ENCODE results near the gene UBE2L5. TPM values are rescaled to one million over a fixed set of nuclear protein-coding genes. Genes with fewer than 3 reads are reported as not detected.

Gene UBE2L5
- total RNA-seq, 4 donors from 2014 or later, result 0.66 to 0.75 TPM; not detected in 2

DNA sequence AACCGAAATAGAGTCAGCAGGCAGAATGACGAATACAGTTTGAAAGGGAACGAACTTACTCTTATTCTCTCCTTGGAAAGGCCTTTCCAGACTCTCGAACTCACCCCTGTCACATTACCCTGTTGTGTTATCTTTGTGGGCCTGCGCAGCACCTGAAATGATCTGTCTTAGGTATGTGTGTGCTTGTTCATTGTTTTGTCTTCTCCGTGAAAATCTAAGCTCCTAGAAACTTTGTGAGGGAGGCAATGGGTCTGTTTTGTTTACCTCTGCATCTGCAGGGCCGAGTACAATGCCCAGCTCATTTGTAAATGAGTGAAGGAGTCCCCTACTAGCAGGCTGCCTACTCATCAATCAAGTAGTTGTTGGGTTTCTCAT, 23.8 kb downstream of the UBE2L5 start:
- TF ChIP-seq, protein P1, sequence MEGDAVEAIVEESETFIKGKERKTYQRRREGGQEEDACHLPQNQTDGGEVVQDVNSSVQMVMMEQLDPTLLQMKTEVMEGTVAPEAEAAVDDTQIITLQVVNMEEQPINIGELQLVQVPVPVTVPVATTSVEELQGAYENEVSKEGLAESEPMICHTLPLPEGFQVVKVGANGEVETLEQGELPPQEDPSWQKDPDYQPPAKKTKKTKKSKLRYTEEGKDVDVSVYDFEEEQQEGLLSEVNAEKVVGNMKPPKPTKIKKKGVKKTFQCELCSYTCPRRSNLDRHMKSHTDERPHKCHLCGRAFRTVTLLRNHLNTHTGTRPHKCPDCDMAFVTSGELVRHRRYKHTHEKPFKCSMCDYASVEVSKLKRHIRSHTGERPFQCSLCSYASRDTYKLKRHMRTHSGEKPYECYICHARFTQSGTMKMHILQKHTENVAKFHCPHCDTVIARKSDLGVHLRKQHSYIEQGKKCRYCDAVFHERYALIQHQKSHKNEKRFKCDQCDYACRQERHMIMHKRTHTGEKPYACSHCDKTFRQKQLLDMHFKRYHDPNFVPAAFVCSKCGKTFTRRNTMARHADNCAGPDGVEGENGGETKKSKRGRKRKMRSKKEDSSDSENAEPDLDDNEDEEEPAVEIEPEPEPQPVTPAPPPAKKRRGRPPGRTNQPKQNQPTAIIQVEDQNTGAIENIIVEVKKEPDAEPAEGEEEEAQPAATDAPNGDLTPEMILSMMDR (IDR thresholded peaks at IDR 0.05; ENCODE audit: low read depth), result no peak

- TF ChIP-seq, protein P1 (IDR thresholded peaks at IDR 0.05; ENCODE audit: low read depth), result no peak
Measured at GRCh38 chr13:30448441-30448840, 26.1 kb downstream of the UBE2L5 start.

GRCh38 chr13:30450066-30450465, 27.8 kb downstream of the UBE2L5 start:
- TF ChIP-seq, protein P1 (IDR thresholded peaks at IDR 0.05; ENCODE audit: low read depth), result no peak

GRCh38 chr13:30453727-30454126, 31.4 kb downstream of the UBE2L5 start:
- TF ChIP-seq, protein P1 (IDR thresholded peaks at IDR 0.05; ENCODE audit: low read depth), result no peak

GRCh38 chr13:30454991-30455390, 32.7 kb downstream of the UBE2L5 start:
- TF ChIP-seq, protein P1 (IDR thresholded peaks at IDR 0.05; ENCODE audit: low read depth), result no peak

DNA sequence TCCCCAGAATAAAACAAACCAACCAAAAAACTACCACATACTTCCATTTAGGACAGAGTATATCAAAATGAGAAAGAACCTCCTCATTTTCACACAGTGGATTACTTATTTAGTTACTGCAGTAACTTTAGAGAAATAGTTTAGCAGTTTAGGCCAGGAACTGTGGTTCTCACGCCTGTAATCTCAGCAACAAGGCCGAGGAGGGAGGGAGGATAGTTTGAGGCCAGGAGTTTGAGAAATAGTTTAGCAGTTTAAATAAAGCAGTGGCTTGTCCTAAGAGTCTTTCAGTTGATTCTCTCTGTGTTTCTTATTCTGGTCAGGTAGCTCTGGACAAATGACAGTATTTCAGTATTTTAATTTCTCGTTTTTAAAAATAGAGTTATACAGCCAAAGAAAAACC, 34.0 kb downstream of the UBE2L5 start:
- TF ChIP-seq, protein P1 (IDR thresholded peaks at IDR 0.05; ENCODE audit: low read depth), result no peak

GRCh38 chr13:30457306-30457891, 35.1 kb downstream of the UBE2L5 start:
- TF ChIP-seq, protein P1 (IDR thresholded peaks at IDR 0.05; ENCODE audit: low read depth), result no peak

All from subcutaneous adipose tissue (tissue), 4 donors.